Adrenal gland (tissue), 12 donors: ENCODE data around the gene CPNE4. TPM values are rescaled to one million over a fixed set of nuclear protein-coding genes. Genes with fewer than 3 reads are reported as not detected.

ENCODE experiments used
- DNase-seq, 7 donors: peaks; one replicate each; pipeline ENCODE4 v3.0.0-alpha.2; 2019 to 2020
- H3K27ac ChIP-seq, 5 donors: fragments of 200-600 bp; sonication (generic) in 4 of 5; 1 replicate in 3 of 5; 2 replicates in 2 of 5; pipeline versions ENCODE4 v1.5.1 to v1.8.0; 2016 to 2020; ENCODE audit warnings: mild to moderate bottlenecking in 1 of 5
- H3K27me3 ChIP-seq: fragments of 200-600 bp; 2 replicates; pipeline ENCODE4 v1.8.0; 2021
- H3K36me3 ChIP-seq, 2 donors: fragments of 200-600 bp; replicated peaks in 1 of 2; 1 replicate in 1 of 2; 2 replicates in 1 of 2; pipeline versions ENCODE4 v1.5.1 to v1.8.0; 2018 to 2022
- H3K4me1 ChIP-seq, 2 donors: fragments of 200-600 bp; replicated peaks in 1 of 2; 1 replicate in 1 of 2; 2 replicates in 1 of 2; pipeline versions ENCODE4 v1.5.1 to v1.8.0; 2018 to 2021
- H3K4me3 ChIP-seq, 4 donors: fragments of 200-600 bp; sonication (generic) in 3 of 4; one replicate each; pipeline ENCODE4 v1.5.1; 2016 to 2018
- H3K9me3 ChIP-seq, 3 donors: fragments of 200-600 bp; sonication (generic) in 1 of 3; replicated peaks in 1 of 3; 1 replicate in 2 of 3; 2 replicates in 1 of 3; pipeline versions ENCODE4 v1.5.1 to v1.8.0; 2016 to 2021
- CTCF ChIP-seq, 6 experiments: fragments of 450-650 bp in 4 of 6; fragments of 200-600 bp in 2 of 6; sonication (generic) in 1 of 6; IDR thresholded peaks; 1 replicate in 5 of 6; 2 replicates in 1 of 6; pipeline versions ENCODE4 v1.5.1 to v1.8.0; 2016 to 2021; ENCODE audit warnings: antibody characterized with exemption in 6 of 6, mild to moderate bottlenecking in 2 of 6, moderate library complexity in 1 of 6
- POLR2A ChIP-seq, 2 donors: fragments of 450-650 bp; IDR thresholded peaks; one replicate each; pipeline ENCODE4 v1.6.1; 2017; ENCODE audit warnings: antibody characterized with exemption in 2 of 2, mild to moderate bottlenecking in 2 of 2, moderate library complexity in 1 of 2
- WGBS, 4 donors: extraction: QIAGEN DNeasy Blood & Tissue Kit in 2 of 4; methylation state at CpG; one replicate each; pipeline versions ENCODE4 v1.1.5 to v1.1.7; 2013 to 2017; 5-methylcytosine and 5-hydroxymethylcytosine counted together
- intact Hi-C, 2 donors: fragments of 100-400 bp; cut with DNase I; formaldehyde crosslinking; loops; one replicate each; pipeline versions ENCODE4 v1.14.1 to v1.15.0; 2022 to 2023
- polyA plus RNA-seq, 3 donors: library from polyadenylated mRNA; stranded (reverse); fragments of 200-250 nt in 2 of 3; fragments of 350-450 nt in 1 of 3; fragmentation: Illumina TruSeq in 1 of 3; extraction: RNeasy Lipid Tissue Mini Kit (QIAGEN cat#74804) in 1 of 3; gene quantifications; one replicate each; pipeline ENCODE4 v1.2.3, GENCODE V29; 2013 to 2014
- total RNA-seq, 9 donors: library from RNA; depleted of rRNA in 4 of 9; stranded (reverse); fragments of >200 nt in 4 of 9; fragments of 120-200 nt in 1 of 9; fragmentation: NEBNext Ultra II Directional in 1 of 9; extraction: Animal tissue kit (Norgen Biotek cat#: 25700) in 1 of 9; gene quantifications; one replicate each; pipeline versions ENCODE4 v1.1.0 to v1.2.4, GENCODE V29; 2013 to 2023
- donor health status: healthy with polysubstance abuse.
- donor health status: Bipolar disorder and iron deficiency.
- donor health status: DM: yes; HTN: yes; CAD: no.
- donor health status: DM: no; HTN: no; CAD: no.
- donor health status: DM: no; HTN: no; CAD: no.
- donor health status: DM: yes; HTN: yes; CAD: no.

The CPNE4 gene
- total and polyA plus RNA-seq, 12 donors, result 0.11 to 7.5 (median 0.59) TPM

- Histone ChIP-seq H3K36me3 (no peaks in the 10 kb centered on the region), H3K4me3 (no peak overlapping the region), H3K27me3 (no peaks in the 10 kb centered on the region), H3K9me3 (no peaks in the 10 kb centered on the region), H3K4me1 (no peaks in the 10 kb centered on the region), H3K27ac (no peak overlapping the region)
- 21 to 63% (median 40%) methylated on average over 2 of the region's 2 CpGs for WGBS, 4 donors
- no peak for TF ChIP-seq POLR2A (IDR thresholded peaks at IDR 0.05)
- no peak for TF ChIP-seq CTCF (IDR thresholded peaks at IDR 0.05)
- intact Hi-C loops, result no loop called here
- no peak for DNase-seq
Observed at GRCh38 chr3:131605916-131606315, 428.9 kb downstream of the CPNE4 start.

DNA sequence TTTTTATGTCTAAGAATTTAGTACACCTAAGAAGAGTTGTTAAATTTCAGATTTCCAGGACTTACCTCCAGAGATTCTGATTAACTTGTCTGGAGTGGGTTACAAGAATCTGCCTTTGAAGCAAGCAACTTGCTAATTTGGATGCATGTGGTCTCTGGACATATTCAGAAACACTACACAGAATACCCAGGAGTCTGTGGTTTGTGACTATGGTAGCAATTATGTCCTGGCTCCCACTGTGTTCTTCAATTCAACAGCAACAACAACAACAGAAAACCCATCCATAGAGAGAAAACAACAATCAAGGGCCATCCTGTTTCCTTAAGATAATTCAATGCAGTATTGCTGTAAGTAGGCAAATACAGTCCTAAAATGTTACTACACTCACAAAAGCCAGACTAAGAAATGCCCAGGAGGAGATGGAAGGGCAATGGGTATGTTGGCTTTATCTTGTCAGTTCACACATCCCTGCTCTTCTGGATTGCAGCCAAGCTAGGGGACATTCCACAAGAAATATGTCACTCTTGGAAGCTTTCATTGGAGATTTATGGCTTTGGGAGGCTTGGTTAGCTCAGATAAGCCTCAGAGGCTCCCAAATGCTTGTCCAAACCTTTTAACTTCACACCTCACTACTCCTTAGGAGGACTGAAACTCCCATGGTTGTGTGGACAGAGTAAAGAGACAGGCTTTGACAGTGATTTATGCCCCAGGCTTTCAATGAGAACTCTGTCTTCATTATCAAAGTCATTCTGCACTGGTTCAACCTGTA is 432.6 kb downstream of the CPNE4 start:
- H3K27ac ChIP-seq, result no peak overlapping the region
- no peak for TF ChIP-seq CTCF (IDR thresholded peaks at IDR 0.05)
- no peak for TF ChIP-seq POLR2A (IDR thresholded peaks at IDR 0.05)
- intact Hi-C loops, result no loop called here

GRCh38 chr3:131597816-131598215 is 437.0 kb downstream of the CPNE4 start:
- TF ChIP-seq POLR2A (IDR thresholded peaks at IDR 0.05) (no peak), CTCF (IDR thresholded peaks at IDR 0.05) (no peak)
- Histone ChIP-seq H3K4me3 (no peak overlapping the region), H3K27ac (no peak overlapping the region), H3K4me1 (no peaks in the 10 kb centered on the region), H3K36me3 (no peaks in the 10 kb centered on the region), H3K9me3 (no peaks in the 10 kb centered on the region), H3K27me3 (no peaks in the 10 kb centered on the region)
- intact Hi-C loops, result no loop called here
- 68 to 80% (median 73%) methylated on average over 1 of the region's 1 CpG for WGBS, 4 donors
- DNase-seq, result no peak

More for the DNA sequence above, 432.6 kb downstream of the CPNE4 start:
- Histone ChIP-seq H3K9me3 (no peaks in the 10 kb centered on the region), H3K27me3 (no peaks in the 10 kb centered on the region), H3K4me1 (no peaks in the 10 kb centered on the region), H3K4me3 (no peak overlapping the region), H3K36me3 (no peaks in the 10 kb centered on the region)
- peak in 1 of 7 donors; percentile 1 for DNase-seq

DNA sequence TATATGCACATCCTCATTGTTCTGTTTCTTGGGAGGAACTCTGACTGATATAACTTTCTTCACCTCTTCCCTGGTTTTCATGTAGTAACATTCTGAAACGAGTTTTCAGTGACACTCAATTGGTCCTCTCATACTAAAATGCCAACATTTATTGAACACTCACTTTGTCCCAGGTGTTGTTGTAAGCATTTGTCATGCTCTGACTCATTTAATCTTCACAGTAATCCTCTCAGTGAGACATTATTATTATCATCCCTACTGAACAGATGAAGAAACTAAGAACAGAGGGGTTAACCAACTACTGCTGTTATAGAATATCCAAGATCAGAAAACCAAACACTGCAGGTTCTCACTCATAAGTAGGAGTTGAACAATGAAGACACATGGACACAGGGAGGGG is 437.9 kb downstream of the CPNE4 start:
- H3K9me3 ChIP-seq, result no peaks in the 10 kb centered on the region
- intact Hi-C loops, result no loop called here
- 70 to 84% (median 74%) methylated on average over 1 of the region's 1 CpG for WGBS, 4 donors

More for the DNA sequence above, 437.9 kb downstream of the CPNE4 start:
- Histone ChIP-seq H3K4me3 (no peak overlapping the region), H3K4me1 (no peaks in the 10 kb centered on the region), H3K27ac (no peak overlapping the region), H3K36me3 (no peaks in the 10 kb centered on the region), H3K27me3 (no peaks in the 10 kb centered on the region)
- no peak for TF ChIP-seq POLR2A (IDR thresholded peaks at IDR 0.05)
- TF ChIP-seq CTCF (IDR thresholded peaks at IDR 0.05), result no peak
- no peak for DNase-seq
